ENCODE data around the gene PLXNA2.

DNA sequence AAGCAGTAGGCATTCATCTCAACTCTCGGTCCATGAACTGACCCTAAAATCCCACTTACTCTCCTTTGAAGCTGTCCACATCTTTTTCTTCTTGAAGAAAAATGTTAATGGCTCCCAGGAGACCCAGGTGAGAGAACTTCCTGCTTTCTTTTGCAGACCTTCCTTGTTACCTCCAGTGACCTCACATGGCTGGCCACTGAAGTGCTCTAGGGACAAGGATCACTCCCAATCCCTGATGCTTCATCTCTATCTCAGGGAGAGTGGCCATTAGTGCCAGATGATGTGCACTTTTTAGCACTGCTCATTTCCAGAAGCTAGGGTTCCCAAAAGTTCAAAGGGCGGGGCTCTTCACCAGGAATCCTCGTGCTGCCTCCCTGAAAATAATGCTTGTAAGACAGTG is 16.2 kb downstream of the PLXNA2 start:
- TF ChIP-seq POLR2AphosphoS5 (IDR thresholded peaks at IDR 0.05; ENCODE audit: low read depth, low read length) (no peak), POLR2A (IDR thresholded peaks at IDR 0.05; ENCODE audit: low read depth, low read length) (no peak)

Measured in GM12891 (cell line).